CD4-positive, alpha-beta T cell treated with Interleukin-4 for 1 hour (primary cell): ENCODE results near the gene MRPS22.
A peak's percentile ranks its signal among the peaks of the same experiment; 100 is the strongest.

Source experiments
- DNase-seq, 2 donors: peaks; one replicate each; pipeline ENCODE4 v3.0.0-alpha.2; 2020 to 2022

Gene MRPS22

DNA sequence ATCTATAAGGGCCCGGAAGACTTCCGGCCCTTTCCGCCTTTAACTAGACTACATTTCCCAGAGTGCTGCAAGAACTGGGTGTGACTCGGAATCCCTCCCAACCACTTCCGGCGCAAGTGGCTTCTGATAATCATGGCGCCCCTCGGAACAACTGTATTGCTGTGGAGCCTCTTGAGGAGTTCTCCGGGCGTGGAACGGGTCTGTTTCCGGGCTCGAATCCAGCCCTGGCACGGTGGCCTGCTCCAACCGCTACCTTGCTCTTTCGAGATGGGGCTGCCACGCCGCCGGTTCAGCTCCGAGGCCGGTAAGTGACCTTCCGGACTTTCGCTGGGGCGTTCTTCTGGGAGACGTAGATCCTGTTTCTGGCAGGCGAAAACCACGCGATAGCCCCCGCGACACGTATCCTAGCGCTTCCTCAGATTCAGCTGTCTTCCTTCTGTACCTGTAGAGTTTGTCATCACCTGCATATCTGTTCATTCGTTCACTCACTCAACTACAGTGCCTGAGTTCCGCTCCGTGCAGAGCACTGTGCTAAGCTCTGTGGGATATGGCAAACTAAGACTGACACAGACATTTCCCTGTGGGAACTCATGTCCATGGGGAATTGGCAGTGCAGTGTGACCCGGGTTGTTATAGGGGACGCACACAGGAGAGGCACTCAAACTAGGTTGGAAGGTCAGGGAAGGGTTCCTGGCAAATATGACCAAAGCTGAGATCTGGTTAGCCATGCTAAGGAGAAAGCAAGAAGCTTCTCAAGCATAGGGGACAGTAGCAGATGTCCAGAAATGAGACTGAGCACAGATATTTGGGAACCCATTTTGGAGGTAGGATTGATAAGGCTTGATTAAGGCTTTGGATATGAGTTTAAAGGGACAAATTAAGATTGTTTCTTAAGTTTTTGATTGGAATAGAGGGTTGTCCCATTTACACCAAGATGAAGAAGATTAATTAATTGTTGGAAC is at the start of gene MRPS22:
Gene MRPS22 (plus strand): TSS at position 126 of the 962 bp plus-strand sequence. CDS start 7 bp downstream, at position 133.
- peak; percentile 87 to 88 for DNase-seq

DNA sequence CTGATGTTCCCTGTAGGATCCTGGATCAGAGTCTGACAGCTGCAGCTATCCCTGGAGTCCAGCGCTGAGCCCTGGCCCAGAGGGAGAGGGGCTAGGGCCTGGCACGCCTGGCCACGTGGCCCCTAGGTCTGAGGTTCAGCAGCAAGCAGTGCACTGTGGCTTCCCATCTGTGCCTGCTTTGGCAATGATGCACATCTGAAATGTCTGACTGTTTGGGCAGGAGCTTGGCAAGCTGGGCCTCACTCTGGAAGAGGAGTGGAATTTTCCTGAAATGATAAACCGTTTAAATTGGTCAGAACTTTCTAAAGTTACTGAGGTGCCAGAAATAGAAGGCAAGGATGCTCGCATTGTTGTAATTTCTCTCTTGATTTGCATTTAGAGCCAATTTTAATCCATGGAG is 48.8 kb upstream of the MRPS22 start:
- no peak for DNase-seq

DNA sequence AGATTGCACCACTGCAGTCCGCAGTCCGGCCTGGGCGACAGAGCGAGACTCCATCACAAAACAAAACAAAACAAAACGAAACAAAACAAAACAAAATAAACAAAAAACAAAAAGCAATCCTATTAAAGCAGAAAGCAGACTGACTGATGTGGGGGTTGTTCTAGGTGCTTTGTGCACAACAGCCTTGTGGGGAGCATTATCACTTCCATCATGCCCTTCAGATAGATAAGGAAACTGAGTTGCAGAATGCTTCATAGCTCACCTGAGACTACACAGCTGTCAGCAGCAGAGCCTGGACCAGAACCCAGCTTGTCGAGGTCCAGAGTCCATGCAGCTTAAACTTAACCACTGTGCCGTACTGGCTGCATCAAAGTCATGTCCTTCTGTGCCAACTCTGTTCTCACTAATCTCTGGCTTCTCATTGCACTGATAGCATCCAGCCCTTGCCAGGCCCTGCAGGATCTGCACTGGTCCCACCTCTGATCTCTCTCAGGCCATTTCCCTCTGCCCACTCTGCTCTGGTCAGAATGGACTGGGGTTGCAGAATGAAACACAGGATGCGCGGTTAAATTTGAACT is 47.6 kb upstream of the MRPS22 start:
- no peak for DNase-seq

DNA sequence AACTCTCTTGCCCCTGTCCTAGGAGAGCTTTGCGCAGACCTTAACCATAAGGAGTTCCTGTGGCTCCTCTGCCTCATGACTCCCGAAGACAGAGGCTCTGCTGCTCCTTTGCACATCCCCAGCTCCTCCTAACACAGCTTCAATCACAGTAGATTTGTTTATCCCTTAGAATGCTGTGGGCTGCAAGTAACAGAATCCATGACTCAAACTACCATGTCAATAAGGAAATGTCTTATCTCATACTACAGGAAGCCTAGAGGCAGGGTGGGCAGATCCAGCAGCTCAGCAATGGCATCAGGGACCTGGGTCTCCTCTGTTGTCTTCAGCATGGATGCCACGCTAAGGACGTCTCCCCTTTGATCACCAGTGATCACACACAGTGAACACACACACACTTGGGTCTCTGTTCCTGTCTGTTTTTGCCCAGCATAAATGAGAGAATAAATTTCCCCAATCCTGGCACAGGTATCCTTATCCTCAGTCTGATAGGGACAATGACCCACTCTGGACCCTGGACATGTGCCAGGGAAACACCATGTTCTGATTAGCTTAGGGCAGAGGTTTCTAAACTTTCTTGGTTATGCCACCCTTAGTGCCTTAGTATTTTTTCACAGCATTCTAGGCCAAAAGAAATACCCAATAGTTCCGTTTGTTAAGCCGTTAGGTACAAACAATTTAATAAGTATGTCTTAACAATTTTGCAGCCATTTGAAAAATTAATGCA is 46.1 kb upstream of the MRPS22 start:
- DNase-seq = no peak

DNA sequence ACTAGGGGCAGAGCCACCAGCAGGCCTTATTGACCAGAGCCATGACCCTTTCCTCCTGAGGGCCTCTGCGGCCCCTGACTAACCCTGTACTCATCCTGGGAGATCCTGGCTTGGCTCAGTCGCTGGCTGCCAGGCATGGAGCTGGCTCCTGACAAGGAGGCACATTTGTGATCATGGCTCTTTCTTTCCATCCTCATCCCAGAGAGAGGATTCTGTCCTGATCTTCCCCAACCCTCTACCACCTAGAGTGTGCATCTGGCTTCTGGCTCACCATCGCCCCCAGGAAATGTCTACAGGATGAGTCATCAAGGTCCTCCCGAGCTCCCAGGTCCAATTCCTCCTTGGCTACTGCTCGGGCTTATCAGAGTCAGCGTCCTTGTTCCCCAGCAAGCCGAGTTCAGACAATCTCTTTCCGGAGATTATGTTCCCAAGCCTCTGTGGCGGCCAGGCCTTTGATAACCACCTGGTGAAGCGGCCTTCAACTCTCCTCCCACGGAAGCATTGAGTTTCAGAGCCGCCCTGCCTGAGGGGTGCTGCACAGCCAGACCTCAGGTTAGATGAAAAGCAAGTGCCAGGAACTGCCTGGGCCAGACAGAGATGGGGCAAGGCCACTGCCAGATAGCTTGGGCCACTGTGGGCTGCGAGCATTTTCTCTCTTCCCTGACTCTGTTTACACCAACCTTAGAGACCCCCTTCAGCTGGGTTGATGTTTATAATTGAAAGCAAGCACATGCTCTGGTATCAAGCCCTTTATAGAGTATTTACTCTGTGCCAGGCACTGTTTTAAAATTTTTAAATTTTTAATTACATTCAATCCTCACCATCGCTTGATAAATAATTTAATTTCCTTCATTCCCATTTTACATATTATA is 44.3 kb upstream of the MRPS22 start:
- no peak for DNase-seq

DNA sequence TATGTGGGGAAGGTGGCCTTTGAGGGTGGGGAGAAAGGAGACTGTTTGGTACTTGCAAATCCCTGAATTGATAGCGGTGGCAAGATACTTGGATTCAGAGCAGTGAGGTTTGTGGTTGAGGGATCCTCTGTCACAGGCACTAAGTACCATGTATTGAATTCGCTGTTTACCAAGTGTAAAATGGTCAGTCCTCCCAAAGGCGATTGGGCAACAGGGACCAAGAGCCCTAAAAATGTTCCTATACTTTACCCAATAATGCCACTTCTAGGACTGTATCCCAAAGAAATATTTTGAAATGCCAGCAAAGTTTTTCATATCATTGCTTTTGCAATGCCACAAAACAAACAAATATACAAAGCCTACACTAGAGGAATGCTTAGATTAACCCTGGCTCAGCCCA is 43.4 kb upstream of the MRPS22 start:
- no peak for DNase-seq

DNA sequence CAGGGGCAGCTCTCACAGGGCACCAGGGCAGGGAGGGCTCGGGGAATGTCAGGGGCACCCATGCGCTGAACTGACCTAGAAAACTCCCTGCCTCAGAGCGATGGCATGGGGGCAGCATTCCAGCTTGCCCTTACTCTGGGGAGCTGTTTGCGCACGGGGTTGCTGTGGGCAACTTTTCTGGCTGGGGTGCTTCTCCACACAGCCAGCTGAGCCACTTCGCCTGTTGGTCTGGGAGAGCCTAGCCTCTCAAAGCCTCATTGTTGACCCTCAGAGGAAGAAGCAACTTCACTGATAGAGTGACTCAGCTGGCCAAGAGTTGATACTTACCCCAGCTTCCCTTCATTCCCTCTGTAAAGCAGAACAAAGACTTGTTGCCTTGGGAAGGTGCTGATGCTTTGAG is 42.6 kb upstream of the MRPS22 start:
- DNase-seq = no peak

DNA sequence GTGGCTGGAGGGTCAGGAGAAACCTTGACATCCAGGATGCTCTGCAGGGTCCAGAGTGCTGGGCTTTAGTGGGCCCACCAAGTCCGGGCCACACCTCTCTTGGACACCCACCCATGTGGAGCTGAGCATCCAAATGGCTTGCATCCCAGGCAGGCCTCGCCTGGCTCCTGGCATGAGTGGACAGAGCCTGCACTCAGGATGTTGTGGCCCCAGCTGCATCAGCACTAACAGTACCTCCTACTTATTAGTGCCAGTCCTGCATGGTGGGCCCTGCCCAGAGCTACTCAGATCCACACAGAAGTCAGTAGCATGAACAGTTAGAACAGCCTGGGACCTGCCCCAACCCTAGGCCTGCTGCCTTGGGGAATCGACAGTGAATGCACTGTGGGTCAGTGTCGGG is 42.2 kb upstream of the MRPS22 start:
- DNase-seq = no peak

DNA sequence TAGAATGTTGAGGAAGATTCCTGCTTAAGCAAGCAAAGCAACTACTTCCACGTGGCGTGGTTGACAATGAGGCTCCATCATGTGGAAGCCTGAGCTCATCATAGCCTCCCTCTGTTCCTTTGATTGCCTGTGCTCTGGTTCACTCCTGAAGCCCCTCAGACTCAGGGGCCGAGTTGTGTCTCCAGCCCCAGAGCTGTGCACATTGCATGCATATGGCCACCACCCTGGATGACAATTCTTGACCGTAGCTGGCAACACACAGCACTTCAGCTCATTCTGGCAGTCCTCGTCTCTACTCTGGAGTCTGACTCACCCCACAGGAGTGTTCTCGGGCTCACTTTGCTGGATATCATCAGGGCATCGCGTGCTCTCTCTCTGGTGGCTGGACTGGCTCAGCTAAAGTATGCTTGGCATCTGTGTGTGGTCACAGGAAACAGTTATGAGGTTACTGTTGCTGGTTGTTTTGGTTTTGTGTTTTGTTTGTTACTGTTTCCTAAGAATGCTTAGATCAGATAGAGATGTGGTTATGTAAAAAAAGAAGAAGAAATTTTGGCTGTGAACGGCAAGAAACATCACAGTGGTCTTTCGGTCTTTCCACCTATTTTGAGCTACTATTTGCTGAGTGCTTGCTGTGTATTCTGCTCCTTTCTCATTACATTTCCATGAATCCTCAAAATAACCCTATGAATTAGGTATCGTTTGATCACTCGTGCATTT is 41.6 kb upstream of the MRPS22 start:
- no peak for DNase-seq

DNA sequence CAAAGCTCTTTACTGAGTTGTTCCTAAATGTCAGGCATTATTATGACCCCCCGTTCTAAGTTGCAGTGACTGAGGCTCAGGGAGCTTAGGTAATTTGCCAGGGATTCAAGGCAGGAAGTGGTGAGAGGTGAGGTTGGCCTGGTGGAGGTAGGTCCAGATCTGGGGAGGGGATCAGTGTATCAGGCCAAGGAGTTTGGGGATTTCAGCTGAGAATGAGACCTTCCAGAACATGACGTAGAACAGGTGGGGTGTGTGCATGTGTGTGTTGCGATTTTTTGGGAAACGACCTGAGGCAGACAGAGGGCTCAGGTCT is 41.1 kb upstream of the MRPS22 start:
- DNase-seq = no peak

DNA sequence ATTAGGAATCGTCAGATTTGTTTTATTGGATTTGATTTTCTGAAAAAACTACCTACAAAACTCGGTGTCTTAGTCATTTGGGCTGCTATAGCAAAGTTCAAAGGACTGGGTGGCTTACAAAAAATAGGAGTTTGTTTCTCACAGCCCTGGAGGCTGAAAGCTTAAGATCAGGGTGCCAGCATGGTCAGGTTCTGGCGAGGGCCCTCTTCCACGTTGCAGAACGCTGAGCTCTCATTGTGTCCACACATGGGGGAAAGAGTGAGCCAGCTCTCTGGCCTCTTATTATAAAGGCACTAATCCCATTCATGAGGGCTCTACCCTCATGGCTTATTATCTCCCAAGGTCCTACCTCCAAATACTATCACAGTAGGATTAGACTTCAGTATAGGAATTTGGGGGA is 40.6 kb upstream of the MRPS22 start:
- DNase-seq = no peak

DNA sequence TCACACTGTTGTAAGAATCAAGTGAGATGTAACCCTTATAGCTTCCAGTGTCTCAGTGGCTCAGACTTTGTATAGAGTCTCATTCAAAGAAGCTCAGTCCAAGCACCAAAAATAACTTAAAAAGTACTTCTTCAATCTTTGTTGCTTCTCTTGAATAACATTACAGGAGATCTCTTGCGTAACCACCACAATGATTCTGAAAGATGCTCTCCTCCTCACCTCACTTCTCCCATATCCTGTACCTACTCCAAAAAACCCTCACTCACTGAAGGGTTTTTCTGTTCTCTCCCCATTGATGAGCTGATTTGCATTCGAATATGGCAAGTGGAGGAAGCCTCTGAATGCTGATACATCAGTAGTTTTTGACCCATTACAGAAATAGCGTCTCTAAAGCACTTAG is 39.4 kb upstream of the MRPS22 start:
- no peak for DNase-seq

DNA sequence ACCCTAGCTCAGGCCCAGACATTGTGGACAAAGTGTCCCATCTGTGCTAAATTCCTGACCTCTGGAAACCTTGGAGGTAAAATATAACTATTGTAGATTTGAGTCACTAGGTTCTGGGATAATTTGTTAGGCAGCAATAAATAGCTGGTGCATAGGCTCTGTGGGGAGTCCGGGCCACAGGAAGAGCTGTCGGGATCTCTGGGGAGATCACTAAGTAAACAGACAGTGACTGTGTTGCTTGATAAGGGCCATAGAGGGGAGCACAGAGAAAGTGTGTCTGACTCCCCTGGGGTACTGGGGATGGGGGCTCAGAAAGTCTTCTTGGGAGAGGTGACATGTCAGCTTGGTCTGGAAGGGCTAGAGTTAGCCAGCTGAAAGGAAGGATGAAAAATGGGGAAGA is 37.7 kb upstream of the MRPS22 start:
- DNase-seq = no peak

DNA sequence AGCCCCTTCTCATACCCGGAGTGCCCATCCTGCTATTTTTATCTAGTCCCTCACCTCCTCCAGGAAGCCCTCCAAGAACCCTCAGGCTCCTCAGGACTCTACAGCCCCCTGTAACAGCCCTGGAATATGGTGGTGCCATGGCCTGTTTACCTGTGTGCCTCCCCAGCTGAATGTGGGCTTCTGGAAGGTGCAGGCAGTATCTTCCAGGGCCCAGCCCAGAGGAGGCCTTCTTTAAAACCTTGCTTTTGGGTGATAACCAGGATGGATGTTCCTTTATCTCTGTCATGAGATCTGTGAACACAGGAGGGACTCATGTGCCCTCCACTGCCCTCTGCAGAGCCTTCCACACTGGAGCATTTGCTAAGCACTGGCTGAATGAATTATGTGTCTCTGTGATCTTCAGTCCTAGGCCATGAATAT is 36.7 kb upstream of the MRPS22 start:
- DNase-seq = no peak

DNA sequence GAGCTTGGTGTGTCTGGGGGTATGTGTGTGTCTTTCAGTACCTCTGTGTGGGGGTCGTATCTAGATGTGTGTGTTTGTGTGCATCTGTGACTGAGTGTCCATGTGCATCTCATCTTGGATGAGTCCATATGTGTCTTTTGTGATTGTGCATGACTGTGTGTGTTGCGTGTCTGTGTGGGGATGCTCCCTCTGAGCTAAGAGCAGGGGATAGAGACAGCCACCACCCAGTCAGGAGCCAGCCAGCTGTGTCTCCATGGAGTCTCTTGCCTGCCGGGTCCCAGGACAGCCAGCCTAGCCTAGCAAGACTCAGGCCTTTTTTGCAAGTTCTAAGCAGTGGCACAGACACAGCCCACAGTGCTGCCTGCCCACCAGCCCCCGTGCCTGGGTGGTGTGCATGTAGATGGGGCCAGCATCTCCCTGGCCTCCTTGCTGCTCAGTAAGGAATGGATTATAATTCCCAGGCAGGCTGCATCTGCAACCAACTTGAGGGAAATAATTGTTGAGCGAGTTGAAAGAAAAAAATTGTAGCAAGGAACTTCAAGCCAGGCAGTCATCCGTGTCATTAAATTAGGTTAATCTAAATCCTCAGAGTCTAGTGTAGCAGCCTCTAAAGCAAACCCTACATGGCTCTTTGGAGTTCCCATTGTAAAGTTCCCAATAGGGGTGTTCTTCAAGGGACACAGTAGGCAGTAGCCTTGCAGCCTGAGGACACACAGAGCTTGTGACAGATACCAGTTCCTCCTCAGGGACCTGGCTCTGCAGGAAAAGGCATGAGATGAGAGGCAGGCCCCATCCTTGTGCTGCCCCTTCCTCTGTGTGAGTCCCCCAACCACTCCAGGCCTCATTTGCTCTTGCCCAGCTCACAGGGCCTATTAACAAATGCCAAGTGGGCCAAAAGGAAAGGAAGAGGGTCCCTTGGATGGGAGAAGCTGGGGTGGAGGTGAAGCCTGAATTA is 35.9 kb upstream of the MRPS22 start:
- DNase-seq = no peak

DNA sequence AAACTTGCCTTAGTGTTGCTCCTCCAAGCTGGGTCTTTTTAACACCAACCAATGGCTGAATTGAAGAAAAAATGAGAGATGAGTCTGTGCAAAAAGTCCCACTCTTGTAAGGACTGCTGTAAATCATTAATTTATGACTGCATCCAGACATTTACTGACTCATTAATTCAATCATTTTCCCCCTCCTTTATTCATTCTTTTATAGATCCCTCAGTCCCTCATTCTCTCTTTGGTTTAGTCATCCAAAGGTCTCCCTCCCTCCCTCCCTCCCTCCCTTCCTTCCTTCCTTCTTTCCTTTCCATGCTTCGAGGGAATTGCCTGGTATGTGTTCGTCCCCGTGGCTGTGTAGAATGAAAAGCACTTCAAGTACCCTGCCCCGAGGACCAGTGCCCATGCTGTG is 35.3 kb upstream of the MRPS22 start:
- no peak for DNase-seq

DNA sequence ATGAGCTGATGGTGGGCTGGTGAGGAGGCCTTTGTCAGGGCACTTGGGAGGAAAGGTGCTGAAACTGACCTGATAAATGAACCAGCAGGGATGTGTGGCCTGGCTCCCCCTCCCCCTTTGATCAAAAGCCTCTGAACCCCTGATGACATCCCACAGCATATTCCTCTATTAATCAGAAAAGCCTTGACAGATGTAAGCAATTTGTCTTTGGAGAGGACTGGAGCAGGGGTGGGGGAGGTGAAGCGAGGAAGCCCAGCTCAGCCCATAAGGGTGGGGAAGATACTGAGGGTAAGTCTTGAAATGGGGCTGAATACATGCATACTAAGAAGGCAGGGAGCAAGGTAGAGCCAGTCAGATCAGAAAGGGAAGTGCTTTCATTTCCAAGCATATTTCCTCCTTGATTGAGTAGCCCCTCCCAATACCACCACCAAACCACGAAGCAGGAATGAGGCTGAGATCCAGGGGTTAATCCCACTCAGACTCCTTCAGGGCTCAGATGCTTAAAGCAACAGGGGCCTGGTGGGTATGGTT is 34.7 kb upstream of the MRPS22 start:
- no peak for DNase-seq

DNA sequence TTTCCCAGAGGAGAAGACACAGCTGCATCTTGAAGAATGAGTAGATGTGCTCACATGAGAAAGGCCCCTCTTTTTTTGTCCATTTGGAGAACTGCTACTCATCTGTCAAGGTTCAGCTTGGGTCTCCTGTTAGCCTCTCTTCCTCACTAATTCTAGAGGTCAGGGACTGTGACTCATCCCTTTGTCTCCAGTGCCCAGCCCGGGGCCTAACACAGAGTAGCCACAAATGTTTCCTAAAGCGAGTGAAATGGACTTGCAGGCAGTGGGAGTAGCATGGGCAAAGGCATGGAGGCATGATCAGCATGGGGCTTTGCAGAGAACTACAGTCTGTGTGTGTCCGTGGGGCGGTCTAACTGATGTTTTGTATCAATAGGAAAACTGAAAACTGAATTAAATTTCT is 33.9 kb upstream of the MRPS22 start:
- no peak for DNase-seq

DNA sequence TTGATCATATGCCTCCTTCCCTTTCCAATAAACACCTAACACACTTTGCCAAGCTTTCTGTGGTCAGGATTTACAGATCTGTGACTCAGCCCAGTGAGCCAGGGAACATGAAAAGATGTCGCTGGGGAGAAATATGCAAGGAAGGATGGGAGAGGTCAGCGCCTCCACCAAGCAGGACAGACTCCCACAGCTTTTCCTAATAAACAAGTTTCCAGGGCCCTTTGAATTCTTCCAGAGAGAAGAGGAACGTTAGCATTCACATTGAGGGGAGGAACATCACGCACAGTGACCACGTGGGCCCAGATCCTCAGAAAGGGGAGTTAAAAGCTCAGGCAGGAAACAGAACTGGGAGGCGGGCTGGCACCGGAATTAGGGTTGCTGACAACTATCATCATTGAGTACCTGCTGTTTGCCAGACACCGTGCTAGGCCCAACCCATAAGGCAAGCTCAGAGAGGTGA is 33.3 kb upstream of the MRPS22 start:
- DNase-seq = no peak

DNA sequence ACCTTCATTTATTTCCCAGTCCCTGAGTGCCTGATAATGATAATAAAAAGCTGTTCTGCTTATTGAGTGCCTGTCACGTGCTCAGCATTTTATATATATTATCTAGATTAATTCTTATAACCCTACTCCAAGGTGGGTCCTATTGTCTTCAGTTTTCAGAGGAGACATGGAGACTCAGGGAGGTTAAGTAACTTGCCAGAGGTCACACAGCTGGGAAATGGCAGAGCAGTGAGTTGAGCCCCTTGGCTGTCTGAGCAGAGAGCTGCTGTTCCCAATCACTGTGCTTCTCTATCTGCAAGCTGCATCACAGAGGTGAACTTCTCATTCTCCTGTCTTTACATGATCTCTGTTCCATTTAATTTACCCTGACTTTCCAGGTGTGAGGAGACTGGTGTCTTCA is 32.3 kb upstream of the MRPS22 start:
- DNase-seq = no peak

DNA sequence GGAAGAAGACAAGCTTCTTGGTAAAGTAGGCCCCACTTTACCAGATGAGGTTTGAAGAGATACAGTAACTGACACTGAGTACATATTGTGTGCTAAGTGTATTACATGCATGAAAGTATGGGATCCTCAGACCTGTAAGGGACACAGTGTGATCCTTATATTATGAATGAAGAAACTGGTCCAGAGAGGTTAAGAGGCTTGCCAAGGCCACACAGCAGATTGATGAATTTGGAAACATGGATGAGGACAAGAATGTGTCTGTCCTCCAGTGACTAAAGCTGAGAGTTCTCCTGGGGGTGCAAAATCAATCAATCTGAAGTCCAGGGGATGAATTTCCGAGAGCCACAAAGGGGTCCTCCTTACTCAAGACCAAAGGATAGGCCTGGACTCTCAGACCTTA is 31.4 kb upstream of the MRPS22 start:
- no peak for DNase-seq
